ENCODE data around the gene PPIC.

The PPIC gene

GRCh38 chr5:123068368-123068938 lies 31.9 kb upstream of the PPIC start:
- no peak for DNase-seq (ENCODE audit: low read depth)
- no peak overlapping the region for H3K4me3 ChIP-seq (replicated peaks; ENCODE audit: low read depth, low read length)
- TF ChIP-seq, protein P1, sequence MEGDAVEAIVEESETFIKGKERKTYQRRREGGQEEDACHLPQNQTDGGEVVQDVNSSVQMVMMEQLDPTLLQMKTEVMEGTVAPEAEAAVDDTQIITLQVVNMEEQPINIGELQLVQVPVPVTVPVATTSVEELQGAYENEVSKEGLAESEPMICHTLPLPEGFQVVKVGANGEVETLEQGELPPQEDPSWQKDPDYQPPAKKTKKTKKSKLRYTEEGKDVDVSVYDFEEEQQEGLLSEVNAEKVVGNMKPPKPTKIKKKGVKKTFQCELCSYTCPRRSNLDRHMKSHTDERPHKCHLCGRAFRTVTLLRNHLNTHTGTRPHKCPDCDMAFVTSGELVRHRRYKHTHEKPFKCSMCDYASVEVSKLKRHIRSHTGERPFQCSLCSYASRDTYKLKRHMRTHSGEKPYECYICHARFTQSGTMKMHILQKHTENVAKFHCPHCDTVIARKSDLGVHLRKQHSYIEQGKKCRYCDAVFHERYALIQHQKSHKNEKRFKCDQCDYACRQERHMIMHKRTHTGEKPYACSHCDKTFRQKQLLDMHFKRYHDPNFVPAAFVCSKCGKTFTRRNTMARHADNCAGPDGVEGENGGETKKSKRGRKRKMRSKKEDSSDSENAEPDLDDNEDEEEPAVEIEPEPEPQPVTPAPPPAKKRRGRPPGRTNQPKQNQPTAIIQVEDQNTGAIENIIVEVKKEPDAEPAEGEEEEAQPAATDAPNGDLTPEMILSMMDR (IDR thresholded peaks at IDR 0.05; ENCODE audit: low read length, missing control alignments), result no peak

- TF ChIP-seq, protein P1 (IDR thresholded peaks at IDR 0.05; ENCODE audit: low read length, missing control alignments), result no peak
- no peak for DNase-seq (ENCODE audit: low read depth)
- H3K4me3 ChIP-seq (replicated peaks; ENCODE audit: low read depth, low read length), result no peak overlapping the region
Measured at GRCh38 chr5:123066016-123066415, 29.5 kb upstream of the PPIC start.

DNA sequence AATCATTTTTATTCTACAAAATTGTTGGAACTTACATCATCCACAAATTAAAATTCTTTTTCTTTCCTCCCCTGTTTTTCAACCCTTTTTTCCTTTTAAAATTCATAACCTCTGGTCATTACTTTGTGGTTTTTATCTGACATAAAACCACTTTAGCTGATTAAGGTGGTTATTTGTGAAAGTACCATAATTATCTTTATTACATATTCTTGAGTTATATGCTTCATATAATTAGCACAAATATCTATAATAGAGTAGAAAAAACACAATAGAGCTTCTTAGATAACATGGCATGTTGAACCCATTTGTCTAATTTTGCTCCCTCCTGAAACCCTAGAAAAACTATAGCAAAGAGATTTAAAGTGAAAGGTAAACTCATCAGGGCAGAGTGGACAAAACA lies 22.9 kb upstream of the PPIC start:
- TF ChIP-seq, protein P1 (IDR thresholded peaks at IDR 0.05; ENCODE audit: low read length, missing control alignments), result no peak
- H3K4me3 ChIP-seq (replicated peaks; ENCODE audit: low read depth, low read length), result no peak overlapping the region
- no peak for DNase-seq (ENCODE audit: low read depth)

GRCh38 chr5:123051206-123051605 lies 14.7 kb upstream of the PPIC start:
- no peak for DNase-seq (ENCODE audit: low read depth)
- no peak overlapping the region for H3K4me3 ChIP-seq (replicated peaks; ENCODE audit: low read depth, low read length)
- TF ChIP-seq, protein P1 (IDR thresholded peaks at IDR 0.05; ENCODE audit: low read length, missing control alignments), result no peak

GRCh38 chr5:123047706-123048105 lies 11.2 kb upstream of the PPIC start:
- TF ChIP-seq, protein P1 (IDR thresholded peaks at IDR 0.05; ENCODE audit: low read length, missing control alignments), result no peak
- H3K4me3 ChIP-seq (replicated peaks; ENCODE audit: low read depth, low read length), result no peak overlapping the region
- no peak for DNase-seq (ENCODE audit: low read depth)

- TF ChIP-seq, protein P1 (IDR thresholded peaks at IDR 0.05; ENCODE audit: low read length, missing control alignments), result no peak
- no peak overlapping the region for H3K4me3 ChIP-seq (replicated peaks; ENCODE audit: low read depth, low read length)
- no peak for DNase-seq (ENCODE audit: low read depth)
Measured at GRCh38 chr5:123046222-123046621, 9.7 kb upstream of the PPIC start.

- DNase-seq (ENCODE audit: low read depth), result no peak
- H3K4me3 ChIP-seq (replicated peaks; ENCODE audit: low read depth, low read length), result no peak overlapping the region
- TF ChIP-seq, protein P1 (IDR thresholded peaks at IDR 0.05; ENCODE audit: low read length, missing control alignments), result no peak
Measured at GRCh38 chr5:123044926-123045617, 8.5 kb upstream of the PPIC start.

Measured in fibroblast of pulmonary artery (primary cell).